GM15510 (cell line): ENCODE data around the gene PPP4R4.

Source experiments
- POLR2A ChIP-seq: IDR thresholded peaks from 3 replicates; pipeline ENCODE4 v1.6.1; 2011; ENCODE audit warnings: borderline replicate concordance; ENCODE audit not compliant: insufficient read length; ENCODE audit errors: extremely low read depth

Gene PPP4R4

GRCh38 chr14:94196057-94196456 lies 21.9 kb downstream of the PPP4R4 start:
- TF ChIP-seq POLR2A: no peak

- no peak for TF ChIP-seq POLR2A
These were observed 29.5 kb downstream of the PPP4R4 start for GRCh38 chr14:94203473-94204210.

GRCh38 chr14:94213021-94213420 lies 38.9 kb downstream of the PPP4R4 start:
- TF ChIP-seq POLR2A: no peak

- no peak for TF ChIP-seq POLR2A
These were observed 39.6 kb downstream of the PPP4R4 start for GRCh38 chr14:94213741-94214140.

GRCh38 chr14:94217116-94217515 lies 43.0 kb downstream of the PPP4R4 start:
- no peak for TF ChIP-seq POLR2A

- no peak for TF ChIP-seq POLR2A
These were observed 49.9 kb downstream of the PPP4R4 start for GRCh38 chr14:94224040-94224439.

- no peak for TF ChIP-seq POLR2A
These were observed 51.6 kb downstream of the PPP4R4 start for GRCh38 chr14:94225460-94226378.

GRCh38 chr14:94227029-94227428 lies 52.9 kb downstream of the PPP4R4 start:
- no peak for TF ChIP-seq POLR2A

GRCh38 chr14:94237046-94237445 lies 62.9 kb downstream of the PPP4R4 start:
- no peak for TF ChIP-seq POLR2A

GRCh38 chr14:94237983-94238382 lies 63.9 kb downstream of the PPP4R4 start:
- no peak for TF ChIP-seq POLR2A

GRCh38 chr14:94239406-94239805 lies 65.3 kb downstream of the PPP4R4 start:
- TF ChIP-seq POLR2A: no peak

- TF ChIP-seq POLR2A: no peak
These were observed 70.1 kb downstream of the PPP4R4 start for GRCh38 chr14:94244182-94244581.

- no peak for TF ChIP-seq POLR2A
These were observed 93.2 kb downstream of the PPP4R4 start for GRCh38 chr14:94267352-94267751.

GRCh38 chr14:94269156-94269555 lies 95.0 kb downstream of the PPP4R4 start:
- no peak for TF ChIP-seq POLR2A

GRCh38 chr14:94278731-94279130 lies 104.6 kb downstream of the PPP4R4 start:
- TF ChIP-seq POLR2A: no peak
